ENCODE data around the gene ARAP1.

Gene ARAP1

GRCh38 chr11:72711141-72711540 lies 41.1 kb downstream of the ARAP1 start:
- Histone ChIP-seq H3K9me3 (ENCODE audit: control extremely low read depth in 1 of 5, control insufficient read depth in 4 of 5, insufficient read depth in 2 of 5, low read depth in 1 of 5, low read length in 4 of 5) (no peaks in the 10 kb centered on the region), H3K27me3 (replicated peaks in 2 of 5; ENCODE audit: control insufficient read depth in 4 of 5, insufficient read depth in 5 of 5, low read length in 4 of 5) (no peaks in the 10 kb centered on the region), H3K27ac (ENCODE audit: insufficient read depth in 1 of 2, low read depth in 1 of 2, low read length in 2 of 2, poor library complexity in 1 of 2, severe bottlenecking in 2 of 2) (no peak overlapping the region), H3K36me3 (ENCODE audit: control insufficient read depth in 4 of 4, insufficient read depth in 4 of 4, low read length in 3 of 4) (peaks cover 12 to 85% (median 59%) of the 10 kb centered on the region in 4 experiments), H3K4me3 (ENCODE audit: control insufficient read depth in 1 of 7, extremely low read depth in 1 of 7, insufficient read depth in 4 of 7, low read depth in 2 of 7, low read length in 6 of 7) (no peak overlapping the region), H3K4me1 (ENCODE audit: control extremely low read depth in 1 of 4, control insufficient read depth in 4 of 4, insufficient read depth in 4 of 4, low read length in 3 of 4) (no peaks in the 10 kb centered on the region)
- POLR2A ChIA-PET: no interaction called here
- DNase-seq: no peak
- WGBS (ENCODE audit: insufficient coverage): 100% methylated on average over 7 of the region's 9 CpGs
- CTCF ChIA-PET: no interaction called here

GRCh38 chr11:72710278-72710677 lies 41.9 kb downstream of the ARAP1 start:
- no peak for DNase-seq
- POLR2A ChIA-PET: no interaction called here
- WGBS (ENCODE audit: insufficient coverage): 100% methylated on average over 11 of the region's 11 CpGs
- CTCF ChIA-PET: no interaction called here
- H3K27me3 ChIP-seq (replicated peaks in 2 of 5; ENCODE audit: control insufficient read depth in 4 of 5, insufficient read depth in 5 of 5, low read length in 4 of 5): no peaks in the 10 kb centered on the region
- peaks cover 12 to 91% (median 65%) of the 10 kb centered on the region in 4 experiments for H3K36me3 ChIP-seq (ENCODE audit: control insufficient read depth in 4 of 4, insufficient read depth in 4 of 4, low read length in 3 of 4)
- no peaks in the 10 kb centered on the region for H3K9me3 ChIP-seq (ENCODE audit: control extremely low read depth in 1 of 5, control insufficient read depth in 4 of 5, insufficient read depth in 2 of 5, low read depth in 1 of 5, low read length in 4 of 5)
- no peak overlapping the region for H3K27ac ChIP-seq (ENCODE audit: insufficient read depth in 1 of 2, low read depth in 1 of 2, low read length in 2 of 2, poor library complexity in 1 of 2, severe bottlenecking in 2 of 2)
- no peaks in the 10 kb centered on the region for H3K4me1 ChIP-seq (ENCODE audit: control extremely low read depth in 1 of 4, control insufficient read depth in 4 of 4, insufficient read depth in 4 of 4, low read length in 3 of 4)
- no peak overlapping the region for H3K4me3 ChIP-seq (ENCODE audit: control insufficient read depth in 1 of 7, extremely low read depth in 1 of 7, insufficient read depth in 4 of 7, low read depth in 2 of 7, low read length in 6 of 7)

GRCh38 chr11:72709478-72710238 lies 42.5 kb downstream of the ARAP1 start:
- no peak for DNase-seq
- Histone ChIP-seq H3K27ac (ENCODE audit: insufficient read depth in 1 of 2, low read depth in 1 of 2, low read length in 2 of 2, poor library complexity in 1 of 2, severe bottlenecking in 2 of 2) (no peak overlapping the region), H3K4me1 (ENCODE audit: control extremely low read depth in 1 of 4, control insufficient read depth in 4 of 4, insufficient read depth in 4 of 4, low read length in 3 of 4) (no peaks in the 10 kb centered on the region), H3K36me3 (ENCODE audit: control insufficient read depth in 4 of 4, insufficient read depth in 4 of 4, low read length in 3 of 4) (peaks cover 15 to 90% (median 68%) of the 10 kb centered on the region in 4 experiments), H3K27me3 (replicated peaks in 2 of 5; ENCODE audit: control insufficient read depth in 4 of 5, insufficient read depth in 5 of 5, low read length in 4 of 5) (no peaks in the 10 kb centered on the region), H3K4me3 (ENCODE audit: control insufficient read depth in 1 of 7, extremely low read depth in 1 of 7, insufficient read depth in 4 of 7, low read depth in 2 of 7, low read length in 6 of 7) (no peak overlapping the region), H3K9me3 (ENCODE audit: control extremely low read depth in 1 of 5, control insufficient read depth in 4 of 5, insufficient read depth in 2 of 5, low read depth in 1 of 5, low read length in 4 of 5) (no peaks in the 10 kb centered on the region)
- ChIA-PET CTCF (no interaction called here), POLR2A (no interaction called here)
- 98% methylated on average over 18 of the region's 20 CpGs for WGBS (ENCODE audit: insufficient coverage)

GRCh38 chr11:72707032-72707431 lies 45.2 kb downstream of the ARAP1 start:
- POLR2A ChIA-PET: no interaction called here
- Histone ChIP-seq H3K4me3 (ENCODE audit: control insufficient read depth in 1 of 7, extremely low read depth in 1 of 7, insufficient read depth in 4 of 7, low read depth in 2 of 7, low read length in 6 of 7) (no peak overlapping the region), H3K9me3 (ENCODE audit: control extremely low read depth in 1 of 5, control insufficient read depth in 4 of 5, insufficient read depth in 2 of 5, low read depth in 1 of 5, low read length in 4 of 5) (no peaks in the 10 kb centered on the region), H3K4me1 (ENCODE audit: control extremely low read depth in 1 of 4, control insufficient read depth in 4 of 4, insufficient read depth in 4 of 4, low read length in 3 of 4) (no peaks in the 10 kb centered on the region), H3K27me3 (replicated peaks in 2 of 5; ENCODE audit: control insufficient read depth in 4 of 5, insufficient read depth in 5 of 5, low read length in 4 of 5) (no peaks in the 10 kb centered on the region), H3K36me3 (ENCODE audit: control insufficient read depth in 4 of 4, insufficient read depth in 4 of 4, low read length in 3 of 4) (peaks cover 11 to 94% (median 73%) of the 10 kb centered on the region in 4 experiments), H3K27ac (ENCODE audit: insufficient read depth in 1 of 2, low read depth in 1 of 2, low read length in 2 of 2, poor library complexity in 1 of 2, severe bottlenecking in 2 of 2) (no peak overlapping the region)
- CTCF ChIA-PET: interaction anchor here (0.6 kb wide), 1 partner anchor 643 kb away, joined by 3 read pairs; no protein-coding TSS in a partner anchor
- 99% methylated on average over 9 of the region's 9 CpGs for WGBS (ENCODE audit: insufficient coverage)
- no peak for DNase-seq

- 98% methylated on average over 4 of the region's 5 CpGs for WGBS (ENCODE audit: insufficient coverage)
- ChIA-PET POLR2A (no interaction called here), CTCF (no interaction called here)
- Histone ChIP-seq H3K27ac (ENCODE audit: insufficient read depth in 1 of 2, low read depth in 1 of 2, low read length in 2 of 2, poor library complexity in 1 of 2, severe bottlenecking in 2 of 2) (no peak overlapping the region), H3K9me3 (ENCODE audit: control extremely low read depth in 1 of 5, control insufficient read depth in 4 of 5, insufficient read depth in 2 of 5, low read depth in 1 of 5, low read length in 4 of 5) (no peaks in the 10 kb centered on the region), H3K36me3 (ENCODE audit: control insufficient read depth in 4 of 4, insufficient read depth in 4 of 4, low read length in 3 of 4) (peaks cover 11 to 95% (median 73%) of the 10 kb centered on the region in 4 experiments), H3K27me3 (replicated peaks in 2 of 5; ENCODE audit: control insufficient read depth in 4 of 5, insufficient read depth in 5 of 5, low read length in 4 of 5) (no peaks in the 10 kb centered on the region), H3K4me3 (ENCODE audit: control insufficient read depth in 1 of 7, extremely low read depth in 1 of 7, insufficient read depth in 4 of 7, low read depth in 2 of 7, low read length in 6 of 7) (no peak overlapping the region), H3K4me1 (ENCODE audit: control extremely low read depth in 1 of 4, control insufficient read depth in 4 of 4, insufficient read depth in 4 of 4, low read length in 3 of 4) (no peaks in the 10 kb centered on the region)
- no peak for DNase-seq
Measured at GRCh38 chr11:72706579-72706978, 45.6 kb downstream of the ARAP1 start.

GRCh38 chr11:72705442-72706365 lies 46.5 kb downstream of the ARAP1 start:
- no peak for DNase-seq
- Histone ChIP-seq H3K9me3 (ENCODE audit: control extremely low read depth in 1 of 5, control insufficient read depth in 4 of 5, insufficient read depth in 2 of 5, low read depth in 1 of 5, low read length in 4 of 5) (no peaks in the 10 kb centered on the region), H3K36me3 (ENCODE audit: control insufficient read depth in 4 of 4, insufficient read depth in 4 of 4, low read length in 3 of 4) (peaks cover 13 to 94% (median 74%) of the 10 kb centered on the region in 4 experiments), H3K27me3 (replicated peaks in 2 of 5; ENCODE audit: control insufficient read depth in 4 of 5, insufficient read depth in 5 of 5, low read length in 4 of 5) (no peaks in the 10 kb centered on the region), H3K4me3 (ENCODE audit: control insufficient read depth in 1 of 7, extremely low read depth in 1 of 7, insufficient read depth in 4 of 7, low read depth in 2 of 7, low read length in 6 of 7) (no peak overlapping the region), H3K27ac (ENCODE audit: insufficient read depth in 1 of 2, low read depth in 1 of 2, low read length in 2 of 2, poor library complexity in 1 of 2, severe bottlenecking in 2 of 2) (no peak overlapping the region), H3K4me1 (ENCODE audit: control extremely low read depth in 1 of 4, control insufficient read depth in 4 of 4, insufficient read depth in 4 of 4, low read length in 3 of 4) (no peaks in the 10 kb centered on the region)
- 94% methylated on average over 7 of the region's 12 CpGs for WGBS (ENCODE audit: insufficient coverage)
- ChIA-PET CTCF (no interaction called here), POLR2A (no interaction called here)

- POLR2A ChIA-PET: no interaction called here
- CTCF ChIA-PET: no interaction called here
- 92% methylated on average over 2 of the region's 4 CpGs for WGBS (ENCODE audit: insufficient coverage)
- Histone ChIP-seq H3K9me3 (ENCODE audit: control extremely low read depth in 1 of 5, control insufficient read depth in 4 of 5, insufficient read depth in 2 of 5, low read depth in 1 of 5, low read length in 4 of 5) (no peaks in the 10 kb centered on the region), H3K27ac (ENCODE audit: insufficient read depth in 1 of 2, low read depth in 1 of 2, low read length in 2 of 2, poor library complexity in 1 of 2, severe bottlenecking in 2 of 2) (no peak overlapping the region), H3K4me3 (ENCODE audit: control insufficient read depth in 1 of 7, extremely low read depth in 1 of 7, insufficient read depth in 4 of 7, low read depth in 2 of 7, low read length in 6 of 7) (no peak overlapping the region), H3K36me3 (ENCODE audit: control insufficient read depth in 4 of 4, insufficient read depth in 4 of 4, low read length in 3 of 4) (peaks cover 14 to 93% (median 72%) of the 10 kb centered on the region in 4 experiments), H3K27me3 (replicated peaks in 2 of 5; ENCODE audit: control insufficient read depth in 4 of 5, insufficient read depth in 5 of 5, low read length in 4 of 5) (no peaks in the 10 kb centered on the region), H3K4me1 (ENCODE audit: control extremely low read depth in 1 of 4, control insufficient read depth in 4 of 4, insufficient read depth in 4 of 4, low read length in 3 of 4) (no peaks in the 10 kb centered on the region)
- no peak for DNase-seq
Measured at GRCh38 chr11:72704783-72705265, 47.4 kb downstream of the ARAP1 start.

Measured in common myeloid progenitor, CD34-positive (primary cell).